ENCODE results near the gene TBPL1. TPM values are rescaled to one million over a fixed set of nuclear protein-coding genes. Genes with fewer than 3 reads are reported as not detected.

Gene TBPL1
- total RNA-seq, 5 donors from 2014 or later (not counting 1 experiment from before 2014, with no cell fraction given): 27.7 to 30.5 (median 28.9) TPM

DNA sequence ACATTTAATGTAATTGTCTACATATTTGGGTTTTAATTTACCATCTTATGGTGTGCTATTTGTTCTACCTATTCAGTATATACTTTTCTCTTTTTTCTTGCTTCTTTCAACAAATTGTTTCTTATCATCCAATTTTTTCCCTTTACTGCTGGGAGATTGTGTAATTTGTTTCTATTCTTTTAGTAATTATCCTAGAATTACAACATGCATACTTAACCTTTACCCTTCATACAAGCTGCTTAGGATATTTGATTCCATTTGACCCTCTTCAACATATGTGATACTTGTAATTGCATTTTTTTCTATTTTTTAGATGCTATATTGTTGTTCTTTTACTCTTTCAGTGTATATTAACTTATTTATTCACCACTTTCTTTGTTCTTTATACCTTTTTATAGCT is 15.1 kb upstream of the TBPL1 start:
- no peaks in the 10 kb centered on the region for H3K4me1 ChIP-seq (ENCODE audit: control insufficient read depth in 1 of 2, extremely low read depth in 1 of 2, insufficient read depth in 2 of 2, low read length in 2 of 2)
- ATAC-seq (replicated peaks in 1 of 4) (no peak), DNase-seq (no peak)
- peaks cover 6 to 11% (median 7%) of the 10 kb centered on the region in 3 donors for H3K9me3 Mint-ChIP-seq
- H3K36me3 ChIP-seq (ENCODE audit: control insufficient read depth in 2 of 2, extremely low read depth in 1 of 2, insufficient read depth in 1 of 2, low read length in 1 of 2): no peaks in the 10 kb centered on the region
- peaks cover 7% of the 10 kb centered on the region for H3K36me3 Mint-ChIP-seq
- H3K27ac Mint-ChIP-seq: no peak overlapping the region
- H3K27ac ChIP-seq (ENCODE audit: low read length): no peak overlapping the region
- POLR2A ChIA-PET: no interaction called here
- CTCF ChIA-PET: interaction anchor here (0.6 to 1.0 kb wide), 5 partner anchors 11 to 544 kb away, joined by 3 read pairs; no protein-coding TSS in a partner anchor
- no peaks in the 10 kb centered on the region for H3K9me3 ChIP-seq
- H3K27me3 Mint-ChIP-seq: peaks cover 21 to 40% of the 10 kb centered on the region in 2 donors
- H3K4me3 ChIP-seq (ENCODE audit: control insufficient read depth in 1 of 2, extremely low read depth in 1 of 2, low read length in 1 of 2): no peak overlapping the region
- no peaks in the 10 kb centered on the region for H3K4me1 Mint-ChIP-seq
- H3K4me3 Mint-ChIP-seq: no peak overlapping the region
- peaks cover 0 to 7% of the 10 kb centered on the region in 2 experiments for H3K27me3 ChIP-seq (replicated peaks in 1 of 2; ENCODE audit: control insufficient read depth in 2 of 2, extremely low read depth in 1 of 2, insufficient read depth in 2 of 2, low read length in 1 of 2)

DNA sequence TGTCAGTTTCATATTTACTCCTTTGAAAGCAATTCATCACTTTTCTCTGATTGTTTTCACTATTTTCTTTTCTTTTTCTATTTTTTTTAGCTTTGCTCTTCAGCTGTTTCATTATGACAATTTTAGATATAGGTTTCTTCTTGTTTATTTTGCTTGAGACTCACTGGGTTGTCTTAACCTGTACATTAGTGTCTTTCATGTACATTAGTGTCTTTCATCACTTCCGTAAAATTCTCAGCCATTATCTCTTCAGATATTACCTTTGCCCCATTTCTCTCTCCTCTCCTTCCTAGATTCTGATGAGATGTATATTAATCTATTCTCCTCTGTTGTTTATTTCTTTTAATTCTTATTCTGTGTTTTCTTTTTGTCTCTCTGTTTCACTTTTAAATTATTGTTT is 14.5 kb upstream of the TBPL1 start:
- peaks cover 1 to 6% (median 2%) of the 10 kb centered on the region in 3 donors for H3K9me3 Mint-ChIP-seq
- Histone ChIP-seq H3K9me3 (no peaks in the 10 kb centered on the region), H3K36me3 (ENCODE audit: control insufficient read depth in 2 of 2, extremely low read depth in 1 of 2, insufficient read depth in 1 of 2, low read length in 1 of 2) (no peaks in the 10 kb centered on the region), H3K27ac (ENCODE audit: low read length) (no peak overlapping the region), H3K27me3 (replicated peaks in 1 of 2; ENCODE audit: control insufficient read depth in 2 of 2, extremely low read depth in 1 of 2, insufficient read depth in 2 of 2, low read length in 1 of 2) (peaks cover 0 to 7% of the 10 kb centered on the region in 2 experiments), H3K4me3 (ENCODE audit: control insufficient read depth in 1 of 2, extremely low read depth in 1 of 2, low read length in 1 of 2) (no peak overlapping the region), H3K4me1 (ENCODE audit: control insufficient read depth in 1 of 2, extremely low read depth in 1 of 2, insufficient read depth in 2 of 2, low read length in 2 of 2) (no peaks in the 10 kb centered on the region)
- peaks cover 2% of the 10 kb centered on the region for H3K36me3 Mint-ChIP-seq
- ATAC-seq (replicated peaks in 1 of 4) (no peak), DNase-seq (no peak)
- ChIA-PET CTCF (interaction anchor here (0.7 to 1.0 kb wide), 4 partner anchors 16 to 543 kb away, joined by 3 to 4 read pairs (median 3); no protein-coding TSS in a partner anchor), POLR2A (no interaction called here)
- WGBS (ENCODE audit: insufficient coverage): no CpG with 5 or more reads among the region's 1 CpG
- no peak overlapping the region for H3K27ac Mint-ChIP-seq
- no peak overlapping the region for H3K4me3 Mint-ChIP-seq
- peaks cover 16 to 36% of the 10 kb centered on the region in 2 donors for H3K27me3 Mint-ChIP-seq
- H3K4me1 Mint-ChIP-seq: no peaks in the 10 kb centered on the region

- Histone ChIP-seq H3K4me1 (ENCODE audit: control insufficient read depth in 1 of 2, extremely low read depth in 1 of 2, insufficient read depth in 2 of 2, low read length in 2 of 2) (no peaks in the 10 kb centered on the region), H3K36me3 (ENCODE audit: control insufficient read depth in 2 of 2, extremely low read depth in 1 of 2, insufficient read depth in 1 of 2, low read length in 1 of 2) (no peaks in the 10 kb centered on the region), H3K27me3 (replicated peaks in 1 of 2; ENCODE audit: control insufficient read depth in 2 of 2, extremely low read depth in 1 of 2, insufficient read depth in 2 of 2, low read length in 1 of 2) (peaks cover 0 to 11% of the 10 kb centered on the region in 2 experiments), H3K4me3 (ENCODE audit: control insufficient read depth in 1 of 2, extremely low read depth in 1 of 2, low read length in 1 of 2) (no peak overlapping the region), H3K9me3 (no peaks in the 10 kb centered on the region), H3K27ac (ENCODE audit: low read length) (no peak overlapping the region)
- Mint-ChIP-seq H3K27me3 (peaks cover 4 to 28% of the 10 kb centered on the region in 2 donors), H3K36me3 (no peaks in the 10 kb centered on the region), H3K4me3 (no peak overlapping the region), H3K27ac (no peak overlapping the region), H3K4me1 (no peaks in the 10 kb centered on the region), H3K9me3 (no peaks in the 10 kb centered on the region)
- ChIA-PET POLR2A (no interaction called here), CTCF (interaction anchor here (0.7 to 1.3 kb wide), 4 partner anchors 16 to 397 kb away, joined by 3 to 9 read pairs (median 4); no protein-coding TSS in a partner anchor)
- no peak for DNase-seq
- no CpG with 5 or more reads among the region's 8 CpGs for WGBS (ENCODE audit: insufficient coverage)
- ATAC-seq (replicated peaks in 1 of 4): no peak
Measured at GRCh38 chr6:133939778-133940667, 13.0 kb upstream of the TBPL1 start.

- H3K27me3 ChIP-seq (replicated peaks in 1 of 2; ENCODE audit: control insufficient read depth in 2 of 2, extremely low read depth in 1 of 2, insufficient read depth in 2 of 2, low read length in 1 of 2): peaks cover 0 to 11% of the 10 kb centered on the region in 2 experiments
- H3K27me3 Mint-ChIP-seq: peaks cover 4 to 15% of the 10 kb centered on the region in 2 donors
- no peaks in the 10 kb centered on the region for H3K9me3 Mint-ChIP-seq
- no peak overlapping the region for H3K4me3 Mint-ChIP-seq
- H3K36me3 Mint-ChIP-seq: no peaks in the 10 kb centered on the region
- H3K27ac ChIP-seq (ENCODE audit: low read length): no peak overlapping the region
- no peaks in the 10 kb centered on the region for H3K9me3 ChIP-seq
- H3K4me1 ChIP-seq (ENCODE audit: control insufficient read depth in 1 of 2, extremely low read depth in 1 of 2, insufficient read depth in 2 of 2, low read length in 2 of 2): no peaks in the 10 kb centered on the region
- no peaks in the 10 kb centered on the region for H3K36me3 ChIP-seq (ENCODE audit: control insufficient read depth in 2 of 2, extremely low read depth in 1 of 2, insufficient read depth in 1 of 2, low read length in 1 of 2)
- no CpG with 5 or more reads among the region's 3 CpGs for WGBS (ENCODE audit: insufficient coverage)
- no peak overlapping the region for H3K27ac Mint-ChIP-seq
- ATAC-seq (replicated peaks in 1 of 4) (no peak), DNase-seq (no peak)
- ChIA-PET POLR2A (interaction anchor here in 1 of 2 donors (0.6 kb wide), 2 partner anchors 54 to 317 kb away, joined by 3 to 6 read pairs; no protein-coding TSS in a partner anchor), CTCF (interaction anchor here in 1 of 2 donors (0.6 to 2.3 kb wide), 4 partner anchors 9 to 1841 kb away, joined by 5 to 12 read pairs (median 6); no protein-coding TSS in a partner anchor)
- H3K4me3 ChIP-seq (ENCODE audit: control insufficient read depth in 1 of 2, extremely low read depth in 1 of 2, low read length in 1 of 2): no peak overlapping the region
- H3K4me1 Mint-ChIP-seq: no peaks in the 10 kb centered on the region
Measured at GRCh38 chr6:133945158-133945557, 7.9 kb upstream of the TBPL1 start.

GRCh38 chr6:133947302-133947900 is 5.6 kb upstream of the TBPL1 start:
- Histone ChIP-seq H3K9me3 (no peaks in the 10 kb centered on the region), H3K27ac (ENCODE audit: low read length) (no peak overlapping the region), H3K36me3 (ENCODE audit: control insufficient read depth in 2 of 2, extremely low read depth in 1 of 2, insufficient read depth in 1 of 2, low read length in 1 of 2) (no peaks in the 10 kb centered on the region), H3K4me3 (ENCODE audit: control insufficient read depth in 1 of 2, extremely low read depth in 1 of 2, low read length in 1 of 2) (no peak overlapping the region), H3K27me3 (replicated peaks in 1 of 2; ENCODE audit: control insufficient read depth in 2 of 2, extremely low read depth in 1 of 2, insufficient read depth in 2 of 2, low read length in 1 of 2) (peaks cover 0 to 5% of the 10 kb centered on the region in 2 experiments), H3K4me1 (ENCODE audit: control insufficient read depth in 1 of 2, extremely low read depth in 1 of 2, insufficient read depth in 2 of 2, low read length in 2 of 2) (peaks cover 0 to 4% of the 10 kb centered on the region in 2 experiments)
- no peak for ATAC-seq (replicated peaks in 1 of 4)
- Mint-ChIP-seq H3K36me3 (no peaks in the 10 kb centered on the region), H3K27ac (no peak overlapping the region), H3K4me3 (no peak overlapping the region), H3K9me3 (no peaks in the 10 kb centered on the region), H3K4me1 (peaks cover 6 to 8% (median 7%) of the 10 kb centered on the region in 3 donors), H3K27me3 (peaks cover 0 to 5% of the 10 kb centered on the region in 2 donors)
- no peak for DNase-seq
- ChIA-PET POLR2A (no interaction called here), CTCF (interaction anchor here in 1 of 2 donors (0.7 kb wide), 1 partner anchor 31 kb away, joined by 3 read pairs; no protein-coding TSS in a partner anchor)
- WGBS (ENCODE audit: insufficient coverage): no CpG with 5 or more reads among the region's 1 CpG

DNA sequence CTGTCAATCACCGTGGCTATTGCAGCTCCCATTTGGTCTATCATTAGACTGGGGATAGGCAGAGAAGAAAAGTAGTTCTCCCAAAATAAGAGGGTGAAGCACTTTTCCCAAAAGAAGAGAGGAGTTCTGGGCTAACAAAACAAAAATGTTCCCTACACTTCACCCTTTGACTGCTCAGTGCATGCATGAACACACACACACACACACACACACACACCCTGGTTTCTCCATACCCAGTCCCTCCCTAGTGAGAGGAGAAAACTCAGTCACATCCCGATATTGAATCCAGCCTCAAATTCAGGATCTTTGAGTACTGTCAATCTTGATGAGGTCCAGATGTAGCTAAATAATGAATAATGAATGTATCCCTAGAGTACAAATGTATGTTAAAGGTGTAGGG is 4.6 kb upstream of the TBPL1 start:
- Histone ChIP-seq H3K9me3 (no peaks in the 10 kb centered on the region), H3K27ac (ENCODE audit: low read length) (no peak overlapping the region), H3K36me3 (ENCODE audit: control insufficient read depth in 2 of 2, extremely low read depth in 1 of 2, insufficient read depth in 1 of 2, low read length in 1 of 2) (no peaks in the 10 kb centered on the region), H3K4me1 (ENCODE audit: control insufficient read depth in 1 of 2, extremely low read depth in 1 of 2, insufficient read depth in 2 of 2, low read length in 2 of 2) (peaks cover 0 to 4% of the 10 kb centered on the region in 2 experiments), H3K27me3 (replicated peaks in 1 of 2; ENCODE audit: control insufficient read depth in 2 of 2, extremely low read depth in 1 of 2, insufficient read depth in 2 of 2, low read length in 1 of 2) (peaks cover 0 to 4% of the 10 kb centered on the region in 2 experiments), H3K4me3 (ENCODE audit: control insufficient read depth in 1 of 2, extremely low read depth in 1 of 2, low read length in 1 of 2) (no peak overlapping the region)
- Mint-ChIP-seq H3K9me3 (no peaks in the 10 kb centered on the region), H3K4me1 (peaks cover 6 to 9% (median 7%) of the 10 kb centered on the region in 3 donors), H3K27ac (no peak overlapping the region), H3K36me3 (no peaks in the 10 kb centered on the region), H3K27me3 (peaks cover 0 to 5% of the 10 kb centered on the region in 2 donors), H3K4me3 (no peak overlapping the region)
- ChIA-PET POLR2A (no interaction called here), CTCF (interaction anchor here (0.6 to 1.5 kb wide), 3 partner anchors 10 to 1488 kb away, joined by 3 to 4 read pairs (median 3); no protein-coding TSS in a partner anchor)
- WGBS (ENCODE audit: insufficient coverage): no CpG with 5 or more reads among the region's 2 CpGs
- DNase-seq (no peak), ATAC-seq (replicated peaks in 1 of 4) (no peak)

All from T-cell (primary cell).